Spleen (tissue), 7 donors: ENCODE measurements around the gene CABLES2.

Experiments used
- POLR2A ChIP-seq, 3 donors: fragments of 450-650 bp; IDR thresholded peaks; one replicate each; pipeline ENCODE4 v1.5.1; 2017; ENCODE audit warnings: antibody characterized with exemption in 3 of 3, mild to moderate bottlenecking in 1 of 3
- TF ChIP-seq, protein P1 (sequence below), 11 experiments: fragments of 200-600 bp in 7 of 11; fragments of 450-650 bp in 4 of 11; sonication (generic) in 4 of 11; IDR thresholded peaks in 8 of 11; conservative IDR thresholded peaks in 3 of 11; 1 replicate in 7 of 11; 2 replicates in 4 of 11; pipeline versions ENCODE4 v1.4.0 to v1.8.0; 2016 to 2021; ENCODE audit warnings: antibody characterized with exemption in 11 of 11, inconsistent platforms in 4 of 11, mild to moderate bottlenecking in 1 of 11
- donor health status: DM: no; HTN: no; CAD: no; lungs with moderate emphysema.
- donor health status: DM: no; HTN: no; CAD: no.
- donor health status: DM: no; HTN: no; CAD: no.

DNA sequence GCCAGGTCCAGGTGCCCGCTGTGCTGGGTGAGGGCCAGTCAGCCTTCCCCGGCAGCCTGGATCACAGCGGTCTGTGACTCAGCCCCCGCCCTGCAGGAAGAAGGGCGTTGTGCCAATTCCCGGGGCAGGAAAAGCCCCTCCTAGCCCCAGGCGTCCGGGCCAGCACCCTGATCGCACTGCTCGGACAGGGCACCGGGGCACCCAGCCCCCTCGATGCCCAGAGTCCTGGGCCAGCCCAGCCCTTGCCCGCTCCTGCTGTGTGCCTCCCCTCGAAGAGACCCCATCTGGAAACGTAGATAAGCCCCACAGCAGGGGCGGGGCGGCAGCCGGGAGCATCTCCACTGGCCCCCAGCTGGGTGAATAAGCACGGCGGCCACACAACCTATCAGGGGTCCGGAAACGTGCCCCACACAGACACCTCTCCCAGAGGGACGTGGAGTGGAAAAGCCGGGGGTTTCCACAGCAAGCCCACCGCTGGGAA lies 49.9 kb downstream of the CABLES2 start:
- TF ChIP-seq, protein P1, sequence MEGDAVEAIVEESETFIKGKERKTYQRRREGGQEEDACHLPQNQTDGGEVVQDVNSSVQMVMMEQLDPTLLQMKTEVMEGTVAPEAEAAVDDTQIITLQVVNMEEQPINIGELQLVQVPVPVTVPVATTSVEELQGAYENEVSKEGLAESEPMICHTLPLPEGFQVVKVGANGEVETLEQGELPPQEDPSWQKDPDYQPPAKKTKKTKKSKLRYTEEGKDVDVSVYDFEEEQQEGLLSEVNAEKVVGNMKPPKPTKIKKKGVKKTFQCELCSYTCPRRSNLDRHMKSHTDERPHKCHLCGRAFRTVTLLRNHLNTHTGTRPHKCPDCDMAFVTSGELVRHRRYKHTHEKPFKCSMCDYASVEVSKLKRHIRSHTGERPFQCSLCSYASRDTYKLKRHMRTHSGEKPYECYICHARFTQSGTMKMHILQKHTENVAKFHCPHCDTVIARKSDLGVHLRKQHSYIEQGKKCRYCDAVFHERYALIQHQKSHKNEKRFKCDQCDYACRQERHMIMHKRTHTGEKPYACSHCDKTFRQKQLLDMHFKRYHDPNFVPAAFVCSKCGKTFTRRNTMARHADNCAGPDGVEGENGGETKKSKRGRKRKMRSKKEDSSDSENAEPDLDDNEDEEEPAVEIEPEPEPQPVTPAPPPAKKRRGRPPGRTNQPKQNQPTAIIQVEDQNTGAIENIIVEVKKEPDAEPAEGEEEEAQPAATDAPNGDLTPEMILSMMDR (IDR thresholded peaks at IDR 0.05 in 8 of 11, conservative IDR thresholded peaks at IDR 0.05 in 3 of 11): no peak
- no peak for TF ChIP-seq POLR2A (IDR thresholded peaks at IDR 0.05)
